ENCODE data around the gene HOXB3.

The HOXB3 gene

DNA sequence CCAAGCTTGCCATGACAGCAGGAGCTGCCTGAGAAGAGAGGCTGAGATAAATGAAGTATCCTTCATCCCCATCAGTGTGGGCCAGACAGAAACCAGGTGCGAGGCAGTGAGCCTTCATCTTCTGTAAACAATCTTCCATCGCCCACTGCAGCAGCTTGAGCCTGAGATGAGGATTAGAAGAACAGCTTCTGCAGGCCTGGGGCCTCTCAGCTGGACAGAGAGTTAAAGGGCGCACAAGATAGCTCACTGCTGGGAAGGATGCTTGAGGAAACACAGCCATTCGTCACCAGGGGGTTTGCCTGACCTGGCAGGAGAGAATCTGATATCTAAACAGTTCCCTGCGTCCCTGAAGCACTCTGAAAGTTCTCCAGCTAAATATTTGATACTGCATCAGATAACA lies 86.3 kb downstream of the HOXB3 start:
- TF ChIP-seq, protein P1, sequence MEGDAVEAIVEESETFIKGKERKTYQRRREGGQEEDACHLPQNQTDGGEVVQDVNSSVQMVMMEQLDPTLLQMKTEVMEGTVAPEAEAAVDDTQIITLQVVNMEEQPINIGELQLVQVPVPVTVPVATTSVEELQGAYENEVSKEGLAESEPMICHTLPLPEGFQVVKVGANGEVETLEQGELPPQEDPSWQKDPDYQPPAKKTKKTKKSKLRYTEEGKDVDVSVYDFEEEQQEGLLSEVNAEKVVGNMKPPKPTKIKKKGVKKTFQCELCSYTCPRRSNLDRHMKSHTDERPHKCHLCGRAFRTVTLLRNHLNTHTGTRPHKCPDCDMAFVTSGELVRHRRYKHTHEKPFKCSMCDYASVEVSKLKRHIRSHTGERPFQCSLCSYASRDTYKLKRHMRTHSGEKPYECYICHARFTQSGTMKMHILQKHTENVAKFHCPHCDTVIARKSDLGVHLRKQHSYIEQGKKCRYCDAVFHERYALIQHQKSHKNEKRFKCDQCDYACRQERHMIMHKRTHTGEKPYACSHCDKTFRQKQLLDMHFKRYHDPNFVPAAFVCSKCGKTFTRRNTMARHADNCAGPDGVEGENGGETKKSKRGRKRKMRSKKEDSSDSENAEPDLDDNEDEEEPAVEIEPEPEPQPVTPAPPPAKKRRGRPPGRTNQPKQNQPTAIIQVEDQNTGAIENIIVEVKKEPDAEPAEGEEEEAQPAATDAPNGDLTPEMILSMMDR (conservative IDR thresholded peaks at IDR 0.05; ENCODE audit: low read depth, low read length): no peak
- H3K4me3 ChIP-seq (ENCODE audit: low read depth, low read length): no peak overlapping the region

DNA sequence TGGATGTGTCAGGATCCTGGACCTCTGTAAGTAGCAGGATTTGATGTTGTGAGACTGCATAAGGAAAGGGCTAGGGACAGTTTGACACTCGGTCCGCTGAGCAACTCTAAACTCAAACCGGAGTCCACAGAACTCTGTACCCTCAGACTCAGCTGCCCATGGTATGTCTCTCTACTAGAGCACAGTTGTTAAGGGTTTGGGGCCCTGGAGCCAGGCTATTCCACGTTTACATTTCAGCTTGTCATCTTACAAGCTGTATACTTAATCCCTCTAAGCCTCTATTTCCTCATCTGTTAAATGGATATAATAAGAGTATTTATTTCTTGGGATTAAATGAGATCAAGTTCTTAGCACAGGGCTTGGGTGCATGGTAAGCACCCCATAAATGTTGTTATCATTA lies 87.1 kb downstream of the HOXB3 start:
- DNase-seq (ENCODE audit: low read depth): no peak
- H3K4me3 ChIP-seq (ENCODE audit: low read depth, low read length): no peak overlapping the region
- TF ChIP-seq, protein P1 (conservative IDR thresholded peaks at IDR 0.05; ENCODE audit: low read depth, low read length): no peak

More for the DNA sequence above, 86.3 kb downstream of the HOXB3 start:
- DNase-seq (ENCODE audit: low read depth): no peak

- no peak for DNase-seq (ENCODE audit: low read depth)
- H3K4me3 ChIP-seq (ENCODE audit: low read depth, low read length): no peak overlapping the region
- TF ChIP-seq, protein P1 (conservative IDR thresholded peaks at IDR 0.05; ENCODE audit: low read depth, low read length): no peak
Observed at GRCh38 chr17:48502312-48502711, 87.7 kb downstream of the HOXB3 start.

- no peak overlapping the region for H3K4me3 ChIP-seq (ENCODE audit: low read depth, low read length)
- TF ChIP-seq, protein P1 (conservative IDR thresholded peaks at IDR 0.05; ENCODE audit: low read depth, low read length): no peak
- no peak for DNase-seq (ENCODE audit: low read depth)
Observed at GRCh38 chr17:48500435-48501426, 89.3 kb downstream of the HOXB3 start.

- TF ChIP-seq, protein P1 (conservative IDR thresholded peaks at IDR 0.05; ENCODE audit: low read depth, low read length): no peak
- DNase-seq (ENCODE audit: low read depth): no peak
- no peak overlapping the region for H3K4me3 ChIP-seq (ENCODE audit: low read depth, low read length)
Observed at GRCh38 chr17:48499735-48500434, 90.2 kb downstream of the HOXB3 start.

- no peak overlapping the region for H3K4me3 ChIP-seq (ENCODE audit: low read depth, low read length)
- no peak for DNase-seq (ENCODE audit: low read depth)
Observed at GRCh38 chr17:48499248-48499647, 90.8 kb downstream of the HOXB3 start.

More at GRCh38 chr17:48499248-48499647, 90.8 kb downstream of the HOXB3 start:
- TF ChIP-seq, protein P1 (conservative IDR thresholded peaks at IDR 0.05; ENCODE audit: low read depth, low read length): no peak
